ENCODE data around the gene COL27A1. TPM values are rescaled to one million over a fixed set of nuclear protein-coding genes. Genes with fewer than 3 reads are reported as not detected.

The COL27A1 gene
- total RNA-seq, 1 experiment from 2014 or later, result 20.1 TPM

GRCh38 chr9:114282104-114282485 lies 126.8 kb downstream of the COL27A1 start:
- no TSS peak for BruUV-seq (replicated peaks)
- Mint-ChIP-seq H3K36me3 (ENCODE audit: insufficient read depth, unreplicated experiment) (peaks cover 7% of the 10 kb centered on the region), H3K27me3 (ENCODE audit: unreplicated experiment) (no peaks in the 10 kb centered on the region), H3K27ac (ENCODE audit: unreplicated experiment) (no peak overlapping the region), H3K9me3 (ENCODE audit: low read depth, unreplicated experiment) (no peaks in the 10 kb centered on the region), H3K4me1 (ENCODE audit: low read depth, unreplicated experiment) (no peaks in the 10 kb centered on the region), H3K4me3 (ENCODE audit: low read depth, unreplicated experiment) (no peak overlapping the region)
- no peak for DNase-seq
- CTCF ChIA-PET, result no interaction called here
- no peak for TF ChIP-seq CTCF (IDR thresholded peaks at IDR 0.05; ENCODE audit: unreplicated experiment)
- intact Hi-C loops (cut with micrococcal nuclease; ENCODE audit: unreplicated experiment), result no loop called here

- no peak for TF ChIP-seq CTCF (IDR thresholded peaks at IDR 0.05; ENCODE audit: unreplicated experiment)
- intact Hi-C loops (cut with micrococcal nuclease; ENCODE audit: unreplicated experiment), result no loop called here
- Mint-ChIP-seq H3K9me3 (ENCODE audit: low read depth, unreplicated experiment) (no peaks in the 10 kb centered on the region), H3K27ac (ENCODE audit: unreplicated experiment) (no peak overlapping the region), H3K36me3 (ENCODE audit: insufficient read depth, unreplicated experiment) (peaks cover 7% of the 10 kb centered on the region), H3K27me3 (ENCODE audit: unreplicated experiment) (no peaks in the 10 kb centered on the region), H3K4me3 (ENCODE audit: low read depth, unreplicated experiment) (no peak overlapping the region), H3K4me1 (ENCODE audit: low read depth, unreplicated experiment) (no peaks in the 10 kb centered on the region)
- CTCF ChIA-PET, result no interaction called here
- BruUV-seq (replicated peaks), result no TSS peak
- DNase-seq, result no peak
Observed at GRCh38 chr9:114282507-114282906, 127.2 kb downstream of the COL27A1 start.

- DNase-seq, result no peak
- TF ChIP-seq CTCF (IDR thresholded peaks at IDR 0.05; ENCODE audit: unreplicated experiment), result no peak
- BruUV-seq (replicated peaks), result no TSS peak
- peaks cover 7% of the 10 kb centered on the region for H3K36me3 Mint-ChIP-seq (ENCODE audit: insufficient read depth, unreplicated experiment)
- no peaks in the 10 kb centered on the region for H3K9me3 Mint-ChIP-seq (ENCODE audit: low read depth, unreplicated experiment)
- H3K4me3 Mint-ChIP-seq (ENCODE audit: low read depth, unreplicated experiment), result no peak overlapping the region
- CTCF ChIA-PET, result no interaction called here
- H3K4me1 Mint-ChIP-seq (ENCODE audit: low read depth, unreplicated experiment), result peaks cover 2% of the 10 kb centered on the region
- no peaks in the 10 kb centered on the region for H3K27me3 Mint-ChIP-seq (ENCODE audit: unreplicated experiment)
- intact Hi-C loops (cut with micrococcal nuclease; ENCODE audit: unreplicated experiment), result no loop called here
- no peak overlapping the region for H3K27ac Mint-ChIP-seq (ENCODE audit: unreplicated experiment)
Observed at GRCh38 chr9:114282926-114283325, 127.6 kb downstream of the COL27A1 start.

- H3K9me3 Mint-ChIP-seq (ENCODE audit: low read depth, unreplicated experiment), result no peaks in the 10 kb centered on the region
- H3K4me3 Mint-ChIP-seq (ENCODE audit: low read depth, unreplicated experiment), result no peak overlapping the region
- H3K27ac Mint-ChIP-seq (ENCODE audit: unreplicated experiment), result no peak overlapping the region
- intact Hi-C loops (cut with micrococcal nuclease; ENCODE audit: unreplicated experiment), result no loop called here
- H3K27me3 Mint-ChIP-seq (ENCODE audit: unreplicated experiment), result no peaks in the 10 kb centered on the region
- TF ChIP-seq CTCF (IDR thresholded peaks at IDR 0.05; ENCODE audit: unreplicated experiment), result no peak
- peaks cover 8% of the 10 kb centered on the region for H3K4me1 Mint-ChIP-seq (ENCODE audit: low read depth, unreplicated experiment)
- CTCF ChIA-PET, result no interaction called here
- H3K36me3 Mint-ChIP-seq (ENCODE audit: insufficient read depth, unreplicated experiment), result peaks cover 7% of the 10 kb centered on the region
- no peak for DNase-seq
- BruUV-seq (replicated peaks), result no TSS peak
Observed at GRCh38 chr9:114283551-114284111, 128.3 kb downstream of the COL27A1 start.
